IMR-90 (cell line): ENCODE data around the gene PDE6B. TPM values are rescaled to one million over a fixed set of nuclear protein-coding genes. Genes with fewer than 3 reads are reported as not detected.

ENCODE experiments used
- ATAC-seq: fragments of 200-7000 bp; cut with Tn5 transposase; 2 replicates; pipeline ENCODE4 v1.9.1; 2020; ENCODE audit warnings: low read depth, mild to moderate bottlenecking, moderate library complexity
- BruUV-seq: library from RNA; stranded (reverse); fragments of 400-500 nt; replicated peaks from 2 replicates; lab custom pipeline; 2021; lab: Mats Ljungman, UMichigan
- CTCF ChIA-PET: fragments of 300-600 bp; formaldehyde crosslinking; extraction: SDS; loops from one replicate; lab custom pipeline; 2021; ENCODE audit warnings: antibody characterized with exemption; lab: Yijun Ruan, JAX
- POLR2A ChIA-PET: fragments of 300-600 bp; sonication (Branson Sonifier 250); formaldehyde crosslinking; loops from one replicate; lab custom pipeline; 2022; ENCODE audit warnings: antibody characterized with exemption; ENCODE audit not compliant: unreplicated experiment; lab: Charles Lee
- DNase-seq: peaks from one replicate; pipeline ENCODE4 v3.0.0; 2013
- H2AFZ ChIP-seq: replicated peaks from 2 replicates; pipeline ENCODE3; 2013; ENCODE audit warnings: low read length, mild to moderate bottlenecking; ENCODE audit not compliant: poor library complexity
- H2AK5ac ChIP-seq: 2 replicates; pipeline ENCODE4 v1.6.1; 2013; ENCODE audit warnings: low read depth, low read length, inconsistent platforms
- H2AK9ac ChIP-seq: replicated peaks from 2 replicates; pipeline ENCODE3; 2013; ENCODE audit warnings: mild to moderate bottlenecking, low read depth, low read length, moderate library complexity; ENCODE audit not compliant: poor library complexity
- H2BK120ac ChIP-seq: 2 replicates; pipeline ENCODE4 v1.6.1; 2013; ENCODE audit warnings: low read depth, low read length, inconsistent platforms
- H2BK15ac ChIP-seq: 3 replicates; pipeline ENCODE4 v1.6.1; 2013; ENCODE audit warnings: low read depth, low read length, inconsistent platforms
- H2BK20ac ChIP-seq: 2 replicates; pipeline ENCODE4 v1.6.1; 2013; ENCODE audit warnings: low read depth, mild to moderate bottlenecking, inconsistent platforms, low read length, moderate library complexity
- H2BK5ac ChIP-seq: 2 replicates; pipeline ENCODE4 v1.6.1; 2013; ENCODE audit warnings: mild to moderate bottlenecking, low read depth, low read length, inconsistent platforms; ENCODE audit not compliant: poor library complexity, severe bottlenecking
- H3K14ac ChIP-seq: replicated peaks from 2 replicates; pipeline ENCODE4 v1.6.1; 2013; ENCODE audit warnings: low read depth, low read length, inconsistent platforms
- H3K18ac ChIP-seq: 2 replicates; pipeline ENCODE4 v1.6.1; 2013; ENCODE audit warnings: low read depth, low read length, control low read depth
- H3K23ac ChIP-seq: 2 replicates; pipeline ENCODE4 v1.6.1; 2013; ENCODE audit warnings: low read depth, low read length, inconsistent platforms
- H3K27ac ChIP-seq: 2 replicates; pipeline ENCODE4 v1.5.1; 2013; ENCODE audit warnings: mild to moderate bottlenecking, control low read depth, low read length; ENCODE audit not compliant: insufficient read depth
- H3K27me3 ChIP-seq: 2 replicates; pipeline ENCODE4 v1.6.1; 2013; ENCODE audit warnings: low read length; ENCODE audit not compliant: control insufficient read depth, insufficient read depth
- H3K36me3 ChIP-seq: 2 replicates; pipeline ENCODE4 v1.6.1; 2013; ENCODE audit warnings: low read length, mixed read lengths; ENCODE audit not compliant: control insufficient read depth, insufficient read depth
- H3K4ac ChIP-seq: 2 replicates; pipeline ENCODE4 v1.6.1; 2013; ENCODE audit warnings: low read depth, low read length, inconsistent platforms
- H3K4me1 ChIP-seq: 2 replicates; pipeline ENCODE4 v1.6.1; 2013; ENCODE audit warnings: low read length, mixed read lengths; ENCODE audit not compliant: control insufficient read depth, insufficient read depth
- H3K4me2 ChIP-seq: 2 replicates; pipeline ENCODE4 v1.6.1; 2013; ENCODE audit warnings: low read depth, mild to moderate bottlenecking, control low read depth, low read length, moderate library complexity
- H3K4me3 ChIP-seq: 2 replicates; pipeline ENCODE4 v1.5.1; 2013; ENCODE audit warnings: low read depth, mild to moderate bottlenecking, control low read depth, low read length, moderate library complexity; ENCODE audit not compliant: insufficient read depth
- H3K56ac ChIP-seq: 2 replicates; pipeline ENCODE4 v1.6.1; 2013; ENCODE audit warnings: low read length, inconsistent platforms; ENCODE audit not compliant: insufficient read depth; ENCODE audit errors: extremely low read depth
- H3K79me1 ChIP-seq, 2 experiments: 2 replicates each; pipeline ENCODE4 v1.6.1; 2013; ENCODE audit warnings: low read length in 2 of 2, inconsistent platforms in 1 of 2, low read depth in 1 of 2
- H3K9ac ChIP-seq: 2 replicates; pipeline ENCODE4 v1.6.1; 2013; ENCODE audit warnings: low read depth, low read length, control low read depth
- H3K9me1 ChIP-seq: 2 replicates; pipeline ENCODE4 v1.6.1; 2013; ENCODE audit warnings: low read length, inconsistent platforms; ENCODE audit not compliant: insufficient read depth
- H3K9me3 ChIP-seq: 2 replicates; pipeline ENCODE4 v1.6.1; 2013; ENCODE audit warnings: low read length; ENCODE audit not compliant: control insufficient read depth, insufficient read depth
- H4K20me1 ChIP-seq: 2 replicates; pipeline ENCODE4 v1.6.1; 2013; ENCODE audit warnings: low read length, inconsistent platforms; ENCODE audit not compliant: insufficient read depth
- H4K5ac ChIP-seq: 2 replicates; pipeline ENCODE4 v1.6.1; 2013; ENCODE audit warnings: mild to moderate bottlenecking, low read depth, low read length, control low read depth
- H4K8ac ChIP-seq, 2 experiments: 2 replicates each; pipeline ENCODE4 v1.6.1; 2013; ENCODE audit warnings: low read depth in 2 of 2, low read length in 2 of 2, control low read depth in 1 of 2, inconsistent platforms in 1 of 2
- H4K91ac ChIP-seq: 2 replicates; pipeline ENCODE4 v1.6.1; 2013; ENCODE audit warnings: low read depth, low read length, inconsistent platforms; ENCODE audit not compliant: insufficient read depth
- BHLHE40 ChIP-seq: fragments of 150-350 bp; IDR thresholded peaks from 2 replicates; pipeline ENCODE4 v1.6.1; 2016; ENCODE audit warnings: mild to moderate bottlenecking, low read depth, low read length
- CHD1 ChIP-seq: IDR thresholded peaks from 2 replicates; pipeline ENCODE4 v1.6.1; 2012; ENCODE audit warnings: low read depth, low read length, improper control_type of control experiment
- CTCF ChIP-seq: conservative IDR thresholded peaks from 2 replicates; pipeline ENCODE4 v1.5.1; 2012; ENCODE audit warnings: mild to moderate bottlenecking, low read depth, low read length, improper control_type of control experiment
- ELK1 ChIP-seq: fragments of 150-350 bp; IDR thresholded peaks from 2 replicates; pipeline ENCODE4 v1.6.1; 2016; ENCODE audit warnings: low read depth, mild to moderate bottlenecking, low read length, moderate library complexity, borderline replicate concordance
- FOS ChIP-seq: fragments of 150-350 bp; IDR thresholded peaks from 2 replicates; pipeline ENCODE4 v1.6.1; 2016; ENCODE audit warnings: low read depth, low read length
- MAZ ChIP-seq: IDR thresholded peaks from 2 replicates; pipeline ENCODE4 v1.6.1; 2012; ENCODE audit warnings: low read depth, mild to moderate bottlenecking, low read length, improper control_type of control experiment, moderate library complexity, borderline replicate concordance
- RAD21 ChIP-seq: IDR thresholded peaks from 2 replicates; pipeline ENCODE4 v1.6.1; 2012; ENCODE audit warnings: low read length, improper control_type of control experiment
- RFX5 ChIP-seq: IDR thresholded peaks from 2 replicates; pipeline ENCODE4 v1.8.0; 2012; ENCODE audit warnings: low read depth, mild to moderate bottlenecking, low read length, moderate library complexity
- SMC3 ChIP-seq: fragments of 150-350 bp; IDR thresholded peaks from 2 replicates; pipeline ENCODE4 v1.6.1; 2016; ENCODE audit warnings: low read depth, mild to moderate bottlenecking, antibody characterized with exemption, low read length, moderate library complexity
- USF2 ChIP-seq: fragments of 150-350 bp; IDR thresholded peaks from 2 replicates; pipeline ENCODE4 v1.6.1; 2017; ENCODE audit warnings: mild to moderate bottlenecking, antibody characterized with exemption, low read length, low read depth
- WGBS, 2 experiments: methylation state at CpG; one replicate each; pipeline versions ENCODE4 v1.1.5 to v1.1.7; 2013; ENCODE audit warnings: missing lambda C conversion rate in 2 of 2; ENCODE audit not compliant: insufficient read length in 1 of 2; ENCODE audit errors: extremely low coverage in 2 of 2; 5-methylcytosine and 5-hydroxymethylcytosine counted together
- dilution Hi-C: fragments of 300-500 bp; cut with HindIII; formaldehyde crosslinking; loops from one replicate; pipeline ENCODE4 v1.14.3; 2018; ENCODE audit warnings: low sequenced_read_pairs; ENCODE audit not compliant: unreplicated experiment
- in situ Hi-C: fragments of 300-500 bp; cut with MboI; formaldehyde crosslinking; loops from 3 replicates; pipeline ENCODE4 v1.14.3; 2019; ENCODE audit warnings: low sequenced_read_pairs, inconsistent platforms, mixed read lengths
- intact Hi-C: fragments of 100-400 bp; cut with micrococcal nuclease; formaldehyde crosslinking; loops from 2 replicates; pipeline ENCODE4 v1.10.0; 2022
- polyA plus RNA-seq, 3 experiments: library from polyadenylated mRNA; depleted of rRNA; stranded (reverse); fragments of >200 nt; gene quantifications; 2 replicates each; pipeline ENCODE4 v1.2.3, GENCODE V29; 2012; ENCODE audit warnings: low replicate concordance in 1 of 3
- total RNA-seq: library from RNA; depleted of rRNA; stranded (reverse); fragments of >200 nt; gene quantifications from 2 replicates; pipeline ENCODE4 v1.2.3, GENCODE V29; 2012

The PDE6B gene
- total and polyA plus RNA-seq, 2 of the 4 experiments (the other 2 are of a cell fraction): under 0.01 TPM; not detected in 1

- TF ChIP-seq CTCF (no peak), SMC3 (no peak), FOS (no peak), MAZ (no peak)
Measured at GRCh38 chr4:602559-602942, 22.8 kb upstream of the PDE6B start (continued).

- intact Hi-C loops: no loop called here
- in situ Hi-C loops: no loop called here
Measured at GRCh38 chr4:604131-604530, 21.2 kb upstream of the PDE6B start.

More at GRCh38 chr4:604131-604530, 21.2 kb upstream of the PDE6B start:
- Histone ChIP-seq H3K56ac (no peak overlapping the region), H3K4ac (no peak overlapping the region), H3K4me2 (no peak overlapping the region), H3K4me3 (no peak overlapping the region), H4K91ac (no peak overlapping the region), H3K27me3 (no peaks in the 10 kb centered on the region), H3K36me3 (no peaks in the 10 kb centered on the region), H3K27ac (no peak overlapping the region), H2AFZ (no peak overlapping the region), H2BK120ac (no peak overlapping the region), H3K79me1 (no peaks in the 10 kb centered on the region), H2BK20ac (no peak overlapping the region), H3K9ac (no peak overlapping the region), H4K5ac (no peak overlapping the region), H4K8ac (no peak overlapping the region), H3K9me1 (no peaks in the 10 kb centered on the region), H3K18ac (no peak overlapping the region), H2AK9ac (no peak overlapping the region), H3K4me1 (no peaks in the 10 kb centered on the region), H3K9me3 (peaks cover 7% of the 10 kb centered on the region), H2BK5ac (no peak overlapping the region), H2BK15ac (no peak overlapping the region), H2AK5ac (no peak overlapping the region), H3K23ac (no peak overlapping the region), H3K14ac (no peak overlapping the region), H4K20me1 (no peaks in the 10 kb centered on the region)
- CTCF ChIA-PET: no interaction called here
- no CpG with 5 or more reads among the region's 3 CpGs for WGBS, 2 experiments
- no TSS peak for BruUV-seq
- no peak for TF ChIP-seq FOS
- TF ChIP-seq RFX5: no peak
- no peak for TF ChIP-seq BHLHE40
- no peak for TF ChIP-seq CHD1
- TF ChIP-seq ELK1: no peak
- TF ChIP-seq MAZ: no peak
- TF ChIP-seq RAD21: no peak
- TF ChIP-seq USF2: no peak
- dilution Hi-C loops: no loop called here
- no peak for DNase-seq
- no peak for ATAC-seq
- POLR2A ChIA-PET: no interaction called here
